Transverse colon (tissue), 3 donors: ENCODE data around the gene RARA.

Experiments used
- EP300 ChIP-seq: sonication (generic); formaldehyde crosslinking; IDR thresholded peaks from one replicate; pipeline ENCODE4 v1.6.1; 2017; ENCODE audit warnings: antibody characterized with exemption, low read depth
- POLR2A ChIP-seq: fragments of 450-650 bp; IDR thresholded peaks from one replicate; pipeline ENCODE4 v1.6.1; 2016; ENCODE audit warnings: antibody characterized with exemption, mild to moderate bottlenecking, moderate library complexity
- TF ChIP-seq, protein P1 (sequence below), 5 experiments: fragments of 200-600 bp in 3 of 5; fragments of 450-650 bp in 2 of 5; sonication (generic) in 3 of 5; IDR thresholded peaks; 1 replicate in 2 of 5; 2 replicates in 3 of 5; pipeline ENCODE4 v1.5.1; 2016 to 2017; ENCODE audit warnings: antibody characterized with exemption in 5 of 5, inconsistent platforms in 3 of 5, mild to moderate bottlenecking in 2 of 5, moderate library complexity in 1 of 5

DNA sequence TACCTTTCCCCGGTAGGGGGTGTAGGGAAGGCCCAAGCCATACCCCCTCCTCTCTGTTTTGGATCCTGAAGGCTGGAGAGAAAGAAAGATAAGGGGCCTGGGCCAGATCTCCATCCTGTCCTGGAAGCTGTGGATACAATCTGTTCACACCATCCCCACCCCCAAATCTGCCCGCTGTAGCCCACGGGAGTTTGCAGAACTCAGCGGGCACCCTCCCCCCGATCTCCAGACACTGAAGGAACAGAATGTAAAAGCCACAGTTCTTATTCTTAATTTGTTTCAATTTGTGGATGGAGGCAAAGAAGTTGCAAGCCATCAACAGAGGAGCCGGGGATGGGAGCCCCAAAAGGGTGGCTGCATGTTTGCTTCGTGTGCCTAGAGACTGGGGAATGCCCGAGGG is 28.4 kb downstream of the RARA start:
- TF ChIP-seq, protein P1, sequence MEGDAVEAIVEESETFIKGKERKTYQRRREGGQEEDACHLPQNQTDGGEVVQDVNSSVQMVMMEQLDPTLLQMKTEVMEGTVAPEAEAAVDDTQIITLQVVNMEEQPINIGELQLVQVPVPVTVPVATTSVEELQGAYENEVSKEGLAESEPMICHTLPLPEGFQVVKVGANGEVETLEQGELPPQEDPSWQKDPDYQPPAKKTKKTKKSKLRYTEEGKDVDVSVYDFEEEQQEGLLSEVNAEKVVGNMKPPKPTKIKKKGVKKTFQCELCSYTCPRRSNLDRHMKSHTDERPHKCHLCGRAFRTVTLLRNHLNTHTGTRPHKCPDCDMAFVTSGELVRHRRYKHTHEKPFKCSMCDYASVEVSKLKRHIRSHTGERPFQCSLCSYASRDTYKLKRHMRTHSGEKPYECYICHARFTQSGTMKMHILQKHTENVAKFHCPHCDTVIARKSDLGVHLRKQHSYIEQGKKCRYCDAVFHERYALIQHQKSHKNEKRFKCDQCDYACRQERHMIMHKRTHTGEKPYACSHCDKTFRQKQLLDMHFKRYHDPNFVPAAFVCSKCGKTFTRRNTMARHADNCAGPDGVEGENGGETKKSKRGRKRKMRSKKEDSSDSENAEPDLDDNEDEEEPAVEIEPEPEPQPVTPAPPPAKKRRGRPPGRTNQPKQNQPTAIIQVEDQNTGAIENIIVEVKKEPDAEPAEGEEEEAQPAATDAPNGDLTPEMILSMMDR (IDR thresholded peaks at IDR 0.05), result no peak
- TF ChIP-seq POLR2A (no peak), EP300 (no peak)
